Measurements from ENCODE around the gene MRPL47.

MRPL47 gene

DNA sequence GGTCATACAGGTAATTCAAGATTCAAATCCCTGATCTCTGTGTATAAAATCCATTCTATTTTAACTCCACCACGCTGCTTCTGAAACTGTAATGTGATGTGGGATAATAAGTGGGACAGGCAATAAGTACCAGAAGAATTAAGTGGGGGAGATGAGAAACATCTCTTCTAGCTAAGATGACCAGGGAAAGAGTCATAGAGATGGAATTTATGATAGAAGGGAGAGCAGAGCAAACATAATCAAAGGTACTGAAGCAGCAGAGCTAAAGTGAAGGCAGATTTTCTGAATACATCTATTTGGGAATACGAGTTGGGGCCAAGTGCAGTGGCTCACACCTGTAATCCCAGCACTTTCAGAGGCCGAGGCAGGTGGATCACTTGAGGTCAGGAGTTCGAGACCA is 4.9 kb downstream of the MRPL47 start:
- ATAC-seq = no peak
- TF ChIP-seq ISL1 (CRISPR knock-in tag; IDR thresholded peaks at IDR 0.05) = peak; percentile 28; the same call in 1 of the 2 replicates
- no peak for TF ChIP-seq ESRRG (CRISPR knock-in tag; IDR thresholded peaks at IDR 0.05)

GRCh38 chr3:179591313-179591712 is 13.1 kb downstream of the MRPL47 start:
- TF ChIP-seq, protein P1, sequence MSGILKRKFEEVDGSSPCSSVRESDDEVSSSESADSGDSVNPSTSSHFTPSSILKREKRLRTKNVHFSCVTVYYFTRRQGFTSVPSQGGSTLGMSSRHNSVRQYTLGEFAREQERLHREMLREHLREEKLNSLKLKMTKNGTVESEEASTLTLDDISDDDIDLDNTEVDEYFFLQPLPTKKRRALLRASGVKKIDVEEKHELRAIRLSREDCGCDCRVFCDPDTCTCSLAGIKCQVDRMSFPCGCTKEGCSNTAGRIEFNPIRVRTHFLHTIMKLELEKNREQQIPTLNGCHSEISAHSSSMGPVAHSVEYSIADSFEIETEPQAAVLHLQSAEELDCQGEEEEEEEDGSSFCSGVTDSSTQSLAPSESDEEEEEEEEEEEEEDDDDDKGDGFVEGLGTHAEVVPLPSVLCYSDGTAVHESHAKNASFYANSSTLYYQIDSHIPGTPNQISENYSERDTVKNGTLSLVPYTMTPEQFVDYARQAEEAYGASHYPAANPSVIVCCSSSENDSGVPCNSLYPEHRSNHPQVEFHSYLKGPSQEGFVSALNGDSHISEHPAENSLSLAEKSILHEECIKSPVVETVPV (CRISPR knock-in tag; IDR thresholded peaks at IDR 0.05) = no peak
- TF ChIP-seq PPARA (CRISPR knock-in tag; IDR thresholded peaks at IDR 0.05; ENCODE audit: borderline replicate concordance) (no peak), TSHZ2 (CRISPR knock-in tag; IDR thresholded peaks at IDR 0.05) (no peak), TOX (CRISPR knock-in tag; IDR thresholded peaks at IDR 0.05; ENCODE audit: borderline replicate concordance) (no peak), ZFP3 (CRISPR knock-in tag; IDR thresholded peaks at IDR 0.05) (no peak), TCF4 (CRISPR knock-in tag; IDR thresholded peaks at IDR 0.05; ENCODE audit: borderline replicate concordance) (no peak), ZNF70 (CRISPR knock-in tag; IDR thresholded peaks at IDR 0.05) (no peak), ZNF565 (CRISPR knock-in tag; conservative IDR thresholded peaks at IDR 0.05; ENCODE audit: low read depth) (no peak), ARNTL (CRISPR knock-in tag; IDR thresholded peaks at IDR 0.05; ENCODE audit: borderline replicate concordance, low read depth) (no peak), ESRRG (CRISPR knock-in tag; IDR thresholded peaks at IDR 0.05) (no peak), OSR1 (CRISPR knock-in tag; IDR thresholded peaks at IDR 0.05) (no peak), CSDC2 (CRISPR knock-in tag; IDR thresholded peaks at IDR 0.05) (no peak), ZC3H10 (CRISPR knock-in tag; IDR thresholded peaks at IDR 0.05) (no peak), SNAI2 (CRISPR knock-in tag; IDR thresholded peaks at IDR 0.05) (no peak)
- TF ChIP-seq, protein P2, sequence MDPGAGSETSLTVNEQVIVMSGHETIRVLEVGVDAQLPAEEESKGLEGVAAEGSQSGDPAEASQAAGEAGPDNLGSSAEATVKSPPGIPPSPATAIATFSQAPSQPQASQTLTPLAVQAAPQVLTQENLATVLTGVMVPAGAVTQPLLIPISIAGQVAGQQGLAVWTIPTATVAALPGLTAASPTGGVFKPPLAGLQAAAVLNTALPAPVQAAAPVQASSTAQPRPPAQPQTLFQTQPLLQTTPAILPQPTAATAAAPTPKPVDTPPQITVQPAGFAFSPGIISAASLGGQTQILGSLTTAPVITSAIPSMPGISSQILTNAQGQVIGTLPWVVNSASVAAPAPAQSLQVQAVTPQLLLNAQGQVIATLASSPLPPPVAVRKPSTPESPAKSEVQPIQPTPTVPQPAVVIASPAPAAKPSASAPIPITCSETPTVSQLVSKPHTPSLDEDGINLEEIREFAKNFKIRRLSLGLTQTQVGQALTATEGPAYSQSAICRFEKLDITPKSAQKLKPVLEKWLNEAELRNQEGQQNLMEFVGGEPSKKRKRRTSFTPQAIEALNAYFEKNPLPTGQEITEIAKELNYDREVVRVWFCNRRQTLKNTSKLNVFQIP (CRISPR knock-in tag; IDR thresholded peaks at IDR 0.05; ENCODE audit: borderline replicate concordance, low read depth) = no peak
- TF ChIP-seq, protein P3, sequence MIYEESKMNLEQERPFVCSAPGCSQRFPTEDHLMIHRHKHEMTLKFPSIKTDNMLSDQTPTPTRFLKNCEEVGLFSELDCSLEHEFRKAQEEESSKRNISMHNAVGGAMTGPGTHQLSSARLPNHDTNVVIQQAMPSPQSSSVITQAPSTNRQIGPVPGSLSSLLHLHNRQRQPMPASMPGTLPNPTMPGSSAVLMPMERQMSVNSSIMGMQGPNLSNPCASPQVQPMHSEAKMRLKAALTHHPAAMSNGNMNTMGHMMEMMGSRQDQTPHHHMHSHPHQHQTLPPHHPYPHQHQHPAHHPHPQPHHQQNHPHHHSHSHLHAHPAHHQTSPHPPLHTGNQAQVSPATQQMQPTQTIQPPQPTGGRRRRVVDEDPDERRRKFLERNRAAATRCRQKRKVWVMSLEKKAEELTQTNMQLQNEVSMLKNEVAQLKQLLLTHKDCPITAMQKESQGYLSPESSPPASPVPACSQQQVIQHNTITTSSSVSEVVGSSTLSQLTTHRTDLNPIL (CRISPR knock-in tag; IDR thresholded peaks at IDR 0.05; ENCODE audit: low read depth) = no peak
- peak; percentile 56 for ATAC-seq

DNA sequence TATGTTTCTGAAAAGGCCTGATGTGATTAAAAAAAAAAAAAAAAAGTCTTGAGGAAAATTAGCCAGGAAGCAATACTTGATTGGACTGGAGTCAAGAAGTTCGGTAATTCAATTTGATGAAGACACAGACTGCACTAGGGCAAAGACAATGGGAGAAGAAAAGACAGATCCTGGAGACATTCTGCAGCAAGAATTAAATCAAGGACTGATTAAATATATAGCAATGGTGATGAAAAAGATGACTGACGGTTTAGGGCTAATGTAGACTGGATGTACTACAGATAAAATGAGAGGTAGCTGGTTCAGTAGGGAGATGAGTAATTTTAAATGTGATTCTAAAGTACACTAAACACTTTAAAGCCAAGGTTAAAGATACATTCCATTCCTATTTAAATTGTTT is 13.8 kb downstream of the MRPL47 start:
- ATAC-seq = peak; percentile 84
- TF ChIP-seq ZNF565 (CRISPR knock-in tag; conservative IDR thresholded peaks at IDR 0.05; ENCODE audit: low read depth) (no peak), ISL1 (CRISPR knock-in tag; IDR thresholded peaks at IDR 0.05) (peak; percentile 94)

DNA sequence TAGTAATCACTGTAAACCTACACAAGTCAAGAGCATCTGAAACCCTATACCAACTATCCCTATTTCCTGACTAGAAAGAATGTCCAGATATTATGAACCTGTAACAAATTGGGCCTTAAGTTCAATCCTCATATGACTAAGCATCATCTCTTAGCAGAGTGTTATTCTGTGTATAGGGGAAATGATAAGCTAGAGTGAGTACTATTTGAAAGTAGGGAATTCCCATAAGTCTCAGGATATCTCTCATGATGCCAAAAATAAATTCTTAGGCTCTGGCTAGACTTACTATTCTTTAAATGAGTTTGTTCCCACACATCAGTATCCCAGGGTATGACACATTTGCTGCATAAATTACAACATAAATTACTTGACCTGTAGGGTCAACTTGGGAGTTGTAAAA is 15.3 kb downstream of the MRPL47 start:
- TF ChIP-seq ARNTL (CRISPR knock-in tag; IDR thresholded peaks at IDR 0.05; ENCODE audit: borderline replicate concordance, low read depth) (no peak), ESRRG (CRISPR knock-in tag; IDR thresholded peaks at IDR 0.05) (no peak), ZFP3 (CRISPR knock-in tag; IDR thresholded peaks at IDR 0.05) (no peak), RARB (CRISPR knock-in tag; IDR thresholded peaks at IDR 0.05) (no peak), ZNF70 (CRISPR knock-in tag; IDR thresholded peaks at IDR 0.05) (no peak)
- ATAC-seq = no peak

DNA sequence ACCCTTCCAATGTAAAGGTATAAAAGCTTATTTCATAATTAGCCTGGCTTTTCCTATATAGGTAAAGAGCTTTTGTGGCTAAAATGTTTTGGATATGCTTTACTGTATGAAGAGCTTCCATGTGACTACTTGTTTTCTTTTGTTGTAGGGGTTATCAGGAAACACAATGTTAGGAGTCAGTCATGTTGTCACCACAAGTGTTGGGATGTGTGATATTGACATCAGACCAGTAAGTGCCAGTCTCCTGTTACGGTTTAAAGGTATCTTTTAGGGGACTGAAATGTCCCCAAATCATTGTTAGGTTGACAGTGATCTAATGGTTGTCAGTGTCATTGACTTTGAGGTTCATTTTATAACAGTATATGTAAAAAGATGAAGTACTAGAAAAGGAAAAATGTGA is 23.4 kb downstream of the MRPL47 start:
- no peak for ATAC-seq
- TF ChIP-seq, protein P4, sequence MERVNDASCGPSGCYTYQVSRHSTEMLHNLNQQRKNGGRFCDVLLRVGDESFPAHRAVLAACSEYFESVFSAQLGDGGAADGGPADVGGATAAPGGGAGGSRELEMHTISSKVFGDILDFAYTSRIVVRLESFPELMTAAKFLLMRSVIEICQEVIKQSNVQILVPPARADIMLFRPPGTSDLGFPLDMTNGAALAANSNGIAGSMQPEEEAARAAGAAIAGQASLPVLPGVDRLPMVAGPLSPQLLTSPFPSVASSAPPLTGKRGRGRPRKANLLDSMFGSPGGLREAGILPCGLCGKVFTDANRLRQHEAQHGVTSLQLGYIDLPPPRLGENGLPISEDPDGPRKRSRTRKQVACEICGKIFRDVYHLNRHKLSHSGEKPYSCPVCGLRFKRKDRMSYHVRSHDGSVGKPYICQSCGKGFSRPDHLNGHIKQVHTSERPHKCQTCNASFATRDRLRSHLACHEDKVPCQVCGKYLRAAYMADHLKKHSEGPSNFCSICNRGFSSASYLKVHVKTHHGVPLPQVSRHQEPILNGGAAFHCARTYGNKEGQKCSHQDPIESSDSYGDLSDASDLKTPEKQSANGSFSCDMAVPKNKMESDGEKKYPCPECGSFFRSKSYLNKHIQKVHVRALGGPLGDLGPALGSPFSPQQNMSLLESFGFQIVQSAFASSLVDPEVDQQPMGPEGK (CRISPR knock-in tag; IDR thresholded peaks at IDR 0.05; ENCODE audit: borderline replicate concordance) = no peak
- TF ChIP-seq, protein P3 (CRISPR knock-in tag; IDR thresholded peaks at IDR 0.05; ENCODE audit: low read depth) = no peak
- TF ChIP-seq ZNF70 (CRISPR knock-in tag; IDR thresholded peaks at IDR 0.05) = no peak
- TF ChIP-seq, protein P2 (CRISPR knock-in tag; IDR thresholded peaks at IDR 0.05; ENCODE audit: borderline replicate concordance, low read depth) = no peak
- no peak for TF ChIP-seq OSR1 (CRISPR knock-in tag; IDR thresholded peaks at IDR 0.05)
- no peak for TF ChIP-seq ZFP3 (CRISPR knock-in tag; IDR thresholded peaks at IDR 0.05)
- TF ChIP-seq RARB (CRISPR knock-in tag; IDR thresholded peaks at IDR 0.05) = no peak
- TF ChIP-seq CSDC2 (CRISPR knock-in tag; IDR thresholded peaks at IDR 0.05) = no peak
- no peak for TF ChIP-seq ARNTL (CRISPR knock-in tag; IDR thresholded peaks at IDR 0.05; ENCODE audit: borderline replicate concordance, low read depth)
